H1 (cell line): ENCODE data around the gene MSI2.

Experiments
- ATF2 ChIP-seq: IDR thresholded peaks from 2 replicates; pipeline ENCODE4 v1.6.1; 2012; ENCODE audit warnings: low read length, inconsistent platforms
- CTCF ChIP-seq, 3 experiments: IDR thresholded peaks; 1 replicate in 2 of 3; 2 replicates in 1 of 3; pipeline versions ENCODE4 v1.5.1 to v1.6.1; 2011; ENCODE audit warnings: low read length in 3 of 3, mild to moderate bottlenecking in 3 of 3, inconsistent platforms in 2 of 3, low read depth in 1 of 3, moderate library complexity in 1 of 3; ENCODE audit not compliant: insufficient read depth in 1 of 3; ENCODE audit errors: control extremely low read depth in 1 of 3
- RFX5 ChIP-seq: IDR thresholded peaks from 2 replicates; pipeline ENCODE4 v1.6.1; 2011; ENCODE audit warnings: low read depth, low read length, improper control_type of control experiment, borderline replicate concordance
- TAF1 ChIP-seq: IDR thresholded peaks from 2 replicates; pipeline ENCODE4 v1.6.1; 2011; ENCODE audit warnings: mild to moderate bottlenecking, low read depth, low read length
- TF ChIP-seq, protein P1 (sequence below): IDR thresholded peaks from 2 replicates; pipeline ENCODE4 v1.6.1; 2011; ENCODE audit warnings: low read length, improper control_type of control experiment

- TF ChIP-seq TAF1 (no peak), CTCF (IDR thresholded peaks at IDR 0.05; ENCODE audit: control extremely low read depth in 1 of 3, insufficient read depth in 1 of 3, low read depth in 1 of 3, low read length in 3 of 3) (no peak), ATF2 (no peak), RFX5 (no peak)
- TF ChIP-seq, protein P1, sequence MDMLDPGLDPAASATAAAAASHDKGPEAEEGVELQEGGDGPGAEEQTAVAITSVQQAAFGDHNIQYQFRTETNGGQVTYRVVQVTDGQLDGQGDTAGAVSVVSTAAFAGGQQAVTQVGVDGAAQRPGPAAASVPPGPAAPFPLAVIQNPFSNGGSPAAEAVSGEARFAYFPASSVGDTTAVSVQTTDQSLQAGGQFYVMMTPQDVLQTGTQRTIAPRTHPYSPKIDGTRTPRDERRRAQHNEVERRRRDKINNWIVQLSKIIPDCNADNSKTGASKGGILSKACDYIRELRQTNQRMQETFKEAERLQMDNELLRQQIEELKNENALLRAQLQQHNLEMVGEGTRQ = no peak
Observed at GRCh38 chr17:57332501-57332900, 76.2 kb downstream of the MSI2 start.
